ENCODE data around the gene ARHGAP15. TPM values are rescaled to one million over a fixed set of nuclear protein-coding genes. Genes with fewer than 3 reads are reported as not detected.

ARHGAP15 gene
- total RNA-seq, 2 donors from 2014 or later: 11.0 to 11.8 TPM

DNA sequence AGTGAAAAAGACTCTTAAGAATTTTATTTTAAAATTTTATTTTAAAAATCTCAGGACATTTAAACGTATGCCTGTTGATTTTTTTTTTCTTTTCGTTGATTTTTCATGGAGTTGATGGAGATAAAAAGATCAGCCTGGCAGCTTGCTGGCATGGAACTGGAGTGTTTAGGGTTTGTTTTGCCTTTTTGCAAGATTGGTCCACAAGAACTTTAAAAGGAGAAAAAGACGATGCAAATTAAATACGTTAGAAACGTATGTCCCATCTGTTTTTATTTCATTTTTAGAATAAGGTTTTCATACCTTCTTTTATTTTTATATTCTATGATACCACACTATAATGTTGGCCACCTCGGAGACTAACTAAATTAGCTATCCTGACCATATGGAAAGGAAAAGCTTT lies 254.9 kb downstream of the ARHGAP15 start:
- no peak for ATAC-seq (ENCODE audit: insufficient number of reproducible peaks, low FRiP score, low read depth)
- Histone ChIP-seq H3K9me3 (no peaks in the 10 kb centered on the region), H3K4me3 (no peak overlapping the region), H3K4me1 (ENCODE audit: control insufficient read depth in 1 of 2, low read depth in 2 of 2) (no peaks in the 10 kb centered on the region), H3K36me3 (no peaks in the 10 kb centered on the region), H3K27me3 (replicated peaks; ENCODE audit: insufficient read depth) (no peaks in the 10 kb centered on the region), H3K27ac (no peak overlapping the region)
- TF ChIP-seq, protein P1, sequence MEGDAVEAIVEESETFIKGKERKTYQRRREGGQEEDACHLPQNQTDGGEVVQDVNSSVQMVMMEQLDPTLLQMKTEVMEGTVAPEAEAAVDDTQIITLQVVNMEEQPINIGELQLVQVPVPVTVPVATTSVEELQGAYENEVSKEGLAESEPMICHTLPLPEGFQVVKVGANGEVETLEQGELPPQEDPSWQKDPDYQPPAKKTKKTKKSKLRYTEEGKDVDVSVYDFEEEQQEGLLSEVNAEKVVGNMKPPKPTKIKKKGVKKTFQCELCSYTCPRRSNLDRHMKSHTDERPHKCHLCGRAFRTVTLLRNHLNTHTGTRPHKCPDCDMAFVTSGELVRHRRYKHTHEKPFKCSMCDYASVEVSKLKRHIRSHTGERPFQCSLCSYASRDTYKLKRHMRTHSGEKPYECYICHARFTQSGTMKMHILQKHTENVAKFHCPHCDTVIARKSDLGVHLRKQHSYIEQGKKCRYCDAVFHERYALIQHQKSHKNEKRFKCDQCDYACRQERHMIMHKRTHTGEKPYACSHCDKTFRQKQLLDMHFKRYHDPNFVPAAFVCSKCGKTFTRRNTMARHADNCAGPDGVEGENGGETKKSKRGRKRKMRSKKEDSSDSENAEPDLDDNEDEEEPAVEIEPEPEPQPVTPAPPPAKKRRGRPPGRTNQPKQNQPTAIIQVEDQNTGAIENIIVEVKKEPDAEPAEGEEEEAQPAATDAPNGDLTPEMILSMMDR (IDR thresholded peaks at IDR 0.05): no peak
- no peak for DNase-seq (ENCODE audit: low spot score)

GRCh38 chr2:143390171-143390570 lies 261.0 kb downstream of the ARHGAP15 start:
- TF ChIP-seq, protein P1 (IDR thresholded peaks at IDR 0.05): no peak
- Histone ChIP-seq H3K9me3 (no peaks in the 10 kb centered on the region), H3K4me1 (ENCODE audit: control insufficient read depth in 1 of 2, low read depth in 2 of 2) (no peaks in the 10 kb centered on the region), H3K36me3 (no peaks in the 10 kb centered on the region), H3K27ac (no peak overlapping the region), H3K4me3 (no peak overlapping the region), H3K27me3 (replicated peaks; ENCODE audit: insufficient read depth) (no peaks in the 10 kb centered on the region)
- no peak for DNase-seq (ENCODE audit: low spot score)
- no peak for ATAC-seq (ENCODE audit: insufficient number of reproducible peaks, low FRiP score, low read depth)

- DNase-seq (ENCODE audit: low spot score): no peak
- Histone ChIP-seq H3K36me3 (no peaks in the 10 kb centered on the region), H3K4me3 (no peak overlapping the region), H3K27me3 (replicated peaks; ENCODE audit: insufficient read depth) (no peaks in the 10 kb centered on the region), H3K27ac (no peak overlapping the region), H3K4me1 (ENCODE audit: control insufficient read depth in 1 of 2, low read depth in 2 of 2) (no peaks in the 10 kb centered on the region), H3K9me3 (no peaks in the 10 kb centered on the region)
- no peak for ATAC-seq (ENCODE audit: insufficient number of reproducible peaks, low FRiP score, low read depth)
- TF ChIP-seq, protein P1 (IDR thresholded peaks at IDR 0.05): no peak
Observed at GRCh38 chr2:143392358-143392757, 263.1 kb downstream of the ARHGAP15 start.

DNA sequence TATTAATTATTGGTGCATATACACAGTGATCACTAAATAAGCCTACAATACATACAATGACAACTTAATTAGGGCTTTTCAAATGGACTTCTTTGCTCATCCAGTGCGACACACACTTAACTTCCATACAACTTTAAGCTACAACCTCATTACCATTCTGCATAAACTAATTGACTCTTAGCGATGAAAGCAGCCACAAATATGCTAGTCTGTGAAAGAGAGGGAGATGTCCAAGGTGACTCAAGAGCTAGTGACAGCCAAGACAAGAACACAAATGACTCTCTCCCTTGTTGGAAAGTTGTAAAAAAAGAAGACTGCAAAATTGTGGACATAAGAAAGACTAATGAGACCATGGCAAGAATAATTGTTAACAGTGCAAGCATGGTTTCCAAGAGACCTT lies 264.8 kb downstream of the ARHGAP15 start:
- Histone ChIP-seq H3K36me3 (no peaks in the 10 kb centered on the region), H3K4me3 (no peak overlapping the region), H3K4me1 (ENCODE audit: control insufficient read depth in 1 of 2, low read depth in 2 of 2) (no peaks in the 10 kb centered on the region), H3K27me3 (replicated peaks; ENCODE audit: insufficient read depth) (no peaks in the 10 kb centered on the region), H3K27ac (no peak overlapping the region), H3K9me3 (no peaks in the 10 kb centered on the region)
- ATAC-seq (ENCODE audit: insufficient number of reproducible peaks, low FRiP score, low read depth): no peak
- TF ChIP-seq, protein P1 (IDR thresholded peaks at IDR 0.05): no peak
- DNase-seq (ENCODE audit: low spot score): no peak

GRCh38 chr2:143397884-143398614 lies 268.8 kb downstream of the ARHGAP15 start:
- DNase-seq (ENCODE audit: low spot score) (no peak), ATAC-seq (ENCODE audit: insufficient number of reproducible peaks, low FRiP score, low read depth) (no peak)
- H3K4me1 ChIP-seq (ENCODE audit: control insufficient read depth in 1 of 2, low read depth in 2 of 2): no peaks in the 10 kb centered on the region
- H3K4me3 ChIP-seq: no peak overlapping the region
- no peak overlapping the region for H3K27ac ChIP-seq
- H3K9me3 ChIP-seq: no peaks in the 10 kb centered on the region
- H3K36me3 ChIP-seq: no peaks in the 10 kb centered on the region
- TF ChIP-seq, protein P1 (IDR thresholded peaks at IDR 0.05): no peak
- H3K27me3 ChIP-seq (replicated peaks; ENCODE audit: insufficient read depth): no peaks in the 10 kb centered on the region

Measured in thoracic aorta (tissue), 2 donors.